HFFc6 (cell line): ENCODE data around the gene JARID2. TPM values are rescaled to one million over a fixed set of nuclear protein-coding genes. Genes with fewer than 3 reads are reported as not detected.

Experiments used
- DNase-seq: peaks from one replicate; pipeline ENCODE4 v3.0.0-alpha.2; 2018
- H3K27ac Mint-ChIP-seq: 2 replicates; pipeline ENCODE4 v1.8.0; 2020; ENCODE audit warnings: mild to moderate bottlenecking, mixed read lengths
- H3K27me3 Mint-ChIP-seq: 2 replicates; pipeline ENCODE4 v1.8.0; 2021; ENCODE audit warnings: mild to moderate bottlenecking, moderate library complexity, mixed read lengths; ENCODE audit not compliant: insufficient read depth
- H3K36me3 Mint-ChIP-seq: 2 replicates; pipeline ENCODE4 v1.8.0; 2021; ENCODE audit warnings: low read depth, mixed read lengths
- H3K4me1 Mint-ChIP-seq: 2 replicates; pipeline ENCODE4 v1.8.0; 2020; ENCODE audit warnings: low read depth, mixed read lengths
- H3K4me3 Mint-ChIP-seq: 2 replicates; pipeline ENCODE4 v1.8.0; 2020; ENCODE audit warnings: mild to moderate bottlenecking, moderate library complexity, mixed read lengths
- H3K9me3 Mint-ChIP-seq: 2 replicates; pipeline ENCODE4 v1.8.0; 2020; ENCODE audit warnings: mild to moderate bottlenecking, mixed read lengths
- CTCF ChIP-seq: fragments of 200-600 bp; sonication (generic); IDR thresholded peaks from 2 replicates; pipeline ENCODE4 v1.5.0; 2021; ENCODE audit warnings: antibody characterized with exemption, mild to moderate bottlenecking
- total RNA-seq, 6 experiments: library from RNA; stranded (reverse); fragmentation: NEBNext Ultra II Directional; extraction: Animal tissue kit (Norgen Biotek cat#: 25700); gene quantifications; 2 replicates in 1 of 6; 3 replicates in 5 of 6; pipeline ENCODE4 v1.2.3, GENCODE V29; 2021

JARID2 gene
- total RNA-seq, 6 experiments from 2014 or later: 8.3 to 10.1 (median 9.5) TPM

- TF ChIP-seq CTCF: no peak
- DNase-seq: no peak
- H3K4me1 Mint-ChIP-seq: no peaks in the 10 kb centered on the region
- peaks cover 3% of the 10 kb centered on the region; the same call in 1 of the 2 replicates for H3K9me3 Mint-ChIP-seq
- no peaks in the 10 kb centered on the region for H3K27me3 Mint-ChIP-seq
- H3K4me3 Mint-ChIP-seq: no peak overlapping the region
- H3K36me3 Mint-ChIP-seq: no peaks in the 10 kb centered on the region
- no peak overlapping the region for H3K27ac Mint-ChIP-seq
Measured at GRCh38 chr6:15232836-15233510, 12.9 kb upstream of the JARID2 start.

- no peaks in the 10 kb centered on the region for H3K36me3 Mint-ChIP-seq
- no peak overlapping the region for H3K27ac Mint-ChIP-seq
- TF ChIP-seq CTCF: no peak
Measured at GRCh38 chr6:15234068-15234758, 11.7 kb upstream of the JARID2 start.

GRCh38 chr6:15239616-15240364 lies 6.1 kb upstream of the JARID2 start:
- Mint-ChIP-seq H3K4me1 (peaks cover 11% of the 10 kb centered on the region), H3K9me3 (no peaks in the 10 kb centered on the region), H3K4me3 (no peak overlapping the region), H3K27ac (no peak overlapping the region), H3K27me3 (no peaks in the 10 kb centered on the region), H3K36me3 (no peaks in the 10 kb centered on the region)
- TF ChIP-seq CTCF: no peak
- no peak for DNase-seq

More at GRCh38 chr6:15234068-15234758, 11.7 kb upstream of the JARID2 start:
- Mint-ChIP-seq H3K9me3 (no peaks in the 10 kb centered on the region), H3K4me3 (no peak overlapping the region), H3K4me1 (no peaks in the 10 kb centered on the region), H3K27me3 (no peaks in the 10 kb centered on the region)
- DNase-seq: no peak

- no peak for TF ChIP-seq CTCF
- peaks cover 11% of the 10 kb centered on the region for H3K36me3 Mint-ChIP-seq
- DNase-seq: no peak
- no peaks in the 10 kb centered on the region for H3K9me3 Mint-ChIP-seq
- H3K27me3 Mint-ChIP-seq: no peaks in the 10 kb centered on the region; the same call in 1 of the 2 replicates
- H3K4me1 Mint-ChIP-seq: peaks cover 11% of the 10 kb centered on the region
- H3K4me3 Mint-ChIP-seq: no peak overlapping the region
- H3K27ac Mint-ChIP-seq: no peak overlapping the region
Measured at GRCh38 chr6:15242503-15242902, 3.4 kb upstream of the JARID2 start.

- H3K27me3 Mint-ChIP-seq: peaks cover 1% of the 10 kb centered on the region; the same call in 1 of the 2 replicates
- H3K4me3 Mint-ChIP-seq: no peak overlapping the region
- no peak for TF ChIP-seq CTCF
- no peak for DNase-seq
- no peak overlapping the region for H3K27ac Mint-ChIP-seq
- peaks cover 11% of the 10 kb centered on the region for H3K4me1 Mint-ChIP-seq
- no peaks in the 10 kb centered on the region for H3K9me3 Mint-ChIP-seq
- peaks cover 11% of the 10 kb centered on the region for H3K36me3 Mint-ChIP-seq
Measured at GRCh38 chr6:15242937-15243614, 2.8 kb upstream of the JARID2 start.
